Measurements from ENCODE around the gene HSH2D. TPM values are rescaled to one million over a fixed set of nuclear protein-coding genes. Genes with fewer than 3 reads are reported as not detected.

The HSH2D gene
- total RNA-seq, 2 donors from 2014 or later: 0.66 to 0.68 TPM

DNA sequence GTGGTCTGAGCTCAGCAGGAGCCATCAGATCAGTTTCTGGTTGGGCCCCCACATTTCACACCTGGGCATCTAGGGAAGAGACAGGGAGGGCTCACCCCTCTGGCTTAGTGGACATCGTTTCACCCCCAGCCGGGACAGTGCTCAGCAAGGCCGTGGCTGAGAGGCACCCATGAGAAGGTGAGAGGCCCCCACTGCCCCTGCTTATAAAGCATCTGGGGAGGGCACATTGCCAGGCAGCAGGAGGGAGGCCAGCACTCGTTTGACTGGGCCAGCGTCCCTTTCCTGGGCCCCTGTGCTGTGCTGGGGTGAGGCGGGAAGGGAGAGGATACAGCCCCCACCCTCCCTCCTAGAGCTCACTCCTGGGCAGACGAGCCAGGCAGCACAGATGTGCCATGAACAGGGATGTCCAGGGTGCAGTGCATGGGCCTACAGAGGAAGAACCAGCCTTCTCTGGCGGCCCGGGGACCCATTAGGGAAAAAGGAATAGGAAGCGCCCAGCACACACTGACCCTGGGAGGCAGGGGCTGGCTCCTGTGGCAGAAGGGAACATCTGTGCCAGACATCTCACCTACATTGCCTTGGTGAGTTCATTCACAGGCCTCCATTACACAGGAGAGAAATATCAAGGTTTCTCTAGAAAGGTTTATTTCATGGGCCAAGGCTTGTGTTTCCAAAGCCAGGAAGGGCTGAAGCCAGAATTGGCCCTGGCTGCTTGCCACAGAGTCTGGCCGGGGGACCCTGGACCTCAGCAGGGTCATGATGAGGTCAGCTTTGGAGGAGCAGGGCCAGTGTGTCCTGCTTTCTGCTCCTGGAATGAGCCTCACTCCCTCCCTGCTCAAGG, 61.9 kb downstream of the HSH2D start:
- peaks cover 30% of the 10 kb centered on the region for H3K36me3 Mint-ChIP-seq (ENCODE audit: low read depth)
- no peak overlapping the region for H3K9ac ChIP-seq (ENCODE audit: extremely low read depth, low read length, poor library complexity, severe bottlenecking)
- H3K9me3 Mint-ChIP-seq: no peaks in the 10 kb centered on the region
- no peaks in the 10 kb centered on the region for H3K4me1 ChIP-seq (ENCODE audit: control insufficient read depth, insufficient read depth, low read length)
- H3K27ac Mint-ChIP-seq: no peak overlapping the region
- DNase-seq: no peak
- 93 to 97% methylated on average over 5 to 11 of the region's 11 CpGs for WGBS, 2 experiments (ENCODE audit: insufficient coverage in 1 of 2, insufficient read length in 1 of 2)
- H3K27ac ChIP-seq (ENCODE audit: low read depth, low read length): no peak overlapping the region
- H3K9me3 ChIP-seq (ENCODE audit: control insufficient read depth, low read length): no peaks in the 10 kb centered on the region
- H3K27me3 ChIP-seq (ENCODE audit: control insufficient read depth, insufficient read depth, low read length, poor library complexity, severe bottlenecking): no peaks in the 10 kb centered on the region
- TF ChIP-seq, protein P1, sequence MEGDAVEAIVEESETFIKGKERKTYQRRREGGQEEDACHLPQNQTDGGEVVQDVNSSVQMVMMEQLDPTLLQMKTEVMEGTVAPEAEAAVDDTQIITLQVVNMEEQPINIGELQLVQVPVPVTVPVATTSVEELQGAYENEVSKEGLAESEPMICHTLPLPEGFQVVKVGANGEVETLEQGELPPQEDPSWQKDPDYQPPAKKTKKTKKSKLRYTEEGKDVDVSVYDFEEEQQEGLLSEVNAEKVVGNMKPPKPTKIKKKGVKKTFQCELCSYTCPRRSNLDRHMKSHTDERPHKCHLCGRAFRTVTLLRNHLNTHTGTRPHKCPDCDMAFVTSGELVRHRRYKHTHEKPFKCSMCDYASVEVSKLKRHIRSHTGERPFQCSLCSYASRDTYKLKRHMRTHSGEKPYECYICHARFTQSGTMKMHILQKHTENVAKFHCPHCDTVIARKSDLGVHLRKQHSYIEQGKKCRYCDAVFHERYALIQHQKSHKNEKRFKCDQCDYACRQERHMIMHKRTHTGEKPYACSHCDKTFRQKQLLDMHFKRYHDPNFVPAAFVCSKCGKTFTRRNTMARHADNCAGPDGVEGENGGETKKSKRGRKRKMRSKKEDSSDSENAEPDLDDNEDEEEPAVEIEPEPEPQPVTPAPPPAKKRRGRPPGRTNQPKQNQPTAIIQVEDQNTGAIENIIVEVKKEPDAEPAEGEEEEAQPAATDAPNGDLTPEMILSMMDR (conservative IDR thresholded peaks at IDR 0.05): no peak
- H3K4me3 ChIP-seq (ENCODE audit: low read length): no peak overlapping the region
- H3K4me1 Mint-ChIP-seq: no peaks in the 10 kb centered on the region
- peaks cover 53% of the 10 kb centered on the region for H3K36me3 ChIP-seq (ENCODE audit: control insufficient read depth, insufficient read depth, low read length)
- no peak overlapping the region for H3K4me3 Mint-ChIP-seq
- no peaks in the 10 kb centered on the region for H3K27me3 Mint-ChIP-seq (ENCODE audit: insufficient read depth)

DNA sequence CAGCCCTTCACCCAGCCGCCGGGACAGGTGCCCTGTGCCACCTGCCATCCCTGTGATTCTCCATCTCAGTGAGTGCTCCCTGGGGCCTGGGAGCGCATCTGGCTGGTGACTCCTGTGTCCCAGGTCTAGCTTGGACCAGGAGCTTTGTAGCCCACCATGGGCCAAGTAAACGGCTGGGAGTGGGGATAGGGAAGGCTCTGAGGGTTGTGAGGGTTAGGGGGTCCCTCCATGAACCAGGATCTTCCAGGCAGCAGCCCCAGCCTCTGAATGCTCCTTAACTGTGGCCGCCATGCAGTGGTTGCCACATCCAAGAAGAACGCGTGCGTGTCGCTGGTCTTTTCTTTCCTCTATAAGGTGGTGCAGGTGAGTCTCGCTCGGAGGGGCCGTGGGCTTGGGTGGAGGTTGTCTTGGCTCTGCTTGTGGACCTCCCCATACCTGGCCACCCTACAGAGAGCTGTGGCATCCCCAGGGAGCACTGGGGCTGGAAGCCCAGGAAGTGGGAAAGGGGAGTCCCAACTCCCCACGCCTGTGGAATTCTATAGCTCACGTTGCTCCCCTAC, 62.6 kb downstream of the HSH2D start:
- Mint-ChIP-seq H3K27me3 (ENCODE audit: insufficient read depth) (no peaks in the 10 kb centered on the region), H3K36me3 (ENCODE audit: low read depth) (peaks cover 35% of the 10 kb centered on the region), H3K9me3 (no peaks in the 10 kb centered on the region), H3K27ac (no peak overlapping the region), H3K4me1 (no peaks in the 10 kb centered on the region), H3K4me3 (no peak overlapping the region)
- no peak overlapping the region for H3K9ac ChIP-seq (ENCODE audit: extremely low read depth, low read length, poor library complexity, severe bottlenecking)
- H3K4me1 ChIP-seq (ENCODE audit: control insufficient read depth, insufficient read depth, low read length): no peaks in the 10 kb centered on the region
- WGBS, 2 experiments (ENCODE audit: insufficient coverage in 1 of 2, insufficient read length in 1 of 2): 96 to 98% methylated on average over 8 to 14 of the region's 14 CpGs
- DNase-seq: no peak
- H3K36me3 ChIP-seq (ENCODE audit: control insufficient read depth, insufficient read depth, low read length): peaks cover 52% of the 10 kb centered on the region
- no peaks in the 10 kb centered on the region for H3K9me3 ChIP-seq (ENCODE audit: control insufficient read depth, low read length)
- H3K27me3 ChIP-seq (ENCODE audit: control insufficient read depth, insufficient read depth, low read length, poor library complexity, severe bottlenecking): no peaks in the 10 kb centered on the region
- no peak overlapping the region for H3K27ac ChIP-seq (ENCODE audit: low read depth, low read length)
- H3K4me3 ChIP-seq (ENCODE audit: low read length): no peak overlapping the region
- TF ChIP-seq, protein P1 (conservative IDR thresholded peaks at IDR 0.05): no peak

- no peaks in the 10 kb centered on the region for H3K4me1 Mint-ChIP-seq
- WGBS, 2 experiments (ENCODE audit: insufficient coverage in 1 of 2, insufficient read length in 1 of 2): 95 to 96% methylated on average over 5 to 7 of the region's 7 CpGs
- Histone ChIP-seq H3K36me3 (ENCODE audit: control insufficient read depth, insufficient read depth, low read length) (peaks cover 57% of the 10 kb centered on the region), H3K27ac (ENCODE audit: low read depth, low read length) (no peak overlapping the region), H3K4me1 (ENCODE audit: control insufficient read depth, insufficient read depth, low read length) (no peaks in the 10 kb centered on the region), H3K9me3 (ENCODE audit: control insufficient read depth, low read length) (no peaks in the 10 kb centered on the region), H3K4me3 (ENCODE audit: low read length) (no peak overlapping the region), H3K27me3 (ENCODE audit: control insufficient read depth, insufficient read depth, low read length, poor library complexity, severe bottlenecking) (no peaks in the 10 kb centered on the region), H3K9ac (ENCODE audit: extremely low read depth, low read length, poor library complexity, severe bottlenecking) (no peak overlapping the region)
- peaks cover 38% of the 10 kb centered on the region for H3K36me3 Mint-ChIP-seq (ENCODE audit: low read depth)
- no peak for DNase-seq
- no peak overlapping the region for H3K4me3 Mint-ChIP-seq
- no peaks in the 10 kb centered on the region for H3K27me3 Mint-ChIP-seq (ENCODE audit: insufficient read depth)
- TF ChIP-seq, protein P1 (conservative IDR thresholded peaks at IDR 0.05): no peak
- H3K9me3 Mint-ChIP-seq: no peaks in the 10 kb centered on the region
- H3K27ac Mint-ChIP-seq: no peak overlapping the region
Measured at GRCh38 chr19:16206637-16207036, 63.2 kb downstream of the HSH2D start.

Measured in endodermal cell (in vitro differentiated cells).